HepG2 (cell line): ENCODE data around the gene LGALS4. TPM values are rescaled to one million over a fixed set of nuclear protein-coding genes. Genes with fewer than 3 reads are reported as not detected.

Experiments used
- DNMT3B ChIP-seq: conservative IDR thresholded peaks from 2 replicates; pipeline ENCODE4 v1.6.1; 2016; ENCODE audit warnings: missing biosample characterization, control low read depth
- FOXK2 ChIP-seq: fragments of 450-650 bp; IDR thresholded peaks from 2 replicates; pipeline ENCODE4 v1.6.1; 2016
- NPAS2 ChIP-seq: sonication (generic); formaldehyde crosslinking; IDR thresholded peaks from 2 replicates; pipeline ENCODE4 v1.8.0; 2022; ENCODE audit warnings: mild to moderate bottlenecking, missing genetic modification reagents, borderline replicate concordance
- NR2F2 ChIP-seq: IDR thresholded peaks from 2 replicates; pipeline ENCODE4 v1.6.1; 2012; ENCODE audit warnings: low read depth, inconsistent platforms, borderline replicate concordance
- POLR2AphosphoS5 ChIP-seq: IDR thresholded peaks from 2 replicates; pipeline ENCODE4 v1.6.1; 2012; ENCODE audit warnings: low read depth, low read length
- SKI ChIP-seq: fragments of 450-650 bp; IDR thresholded peaks from one replicate; pipeline ENCODE4 v1.6.1; 2018; ENCODE audit warnings: mild to moderate bottlenecking; ENCODE audit not compliant: partially characterized antibody
- ZMYM4 ChIP-seq: sonication (generic); formaldehyde crosslinking; IDR thresholded peaks from 2 replicates; pipeline ENCODE4 v1.8.1; 2023; ENCODE audit warnings: mild to moderate bottlenecking, missing genetic modification reagents
- ZNF17 ChIP-seq: sonication (generic); formaldehyde crosslinking; IDR thresholded peaks from 2 replicates; pipeline ENCODE4 v1.5.0; 2020; ENCODE audit warnings: mild to moderate bottlenecking, missing genetic modification reagents
- ZNF225 ChIP-seq: sonication (generic); formaldehyde crosslinking; IDR thresholded peaks from 2 replicates; pipeline ENCODE4 v1.4.0; 2020; ENCODE audit warnings: mild to moderate bottlenecking, missing genetic modification reagents
- ZNF263 ChIP-seq: sonication (generic); formaldehyde crosslinking; IDR thresholded peaks from 2 replicates; pipeline ENCODE4 v1.4.0; 2020; ENCODE audit warnings: missing genetic modification reagents
- ZNF432 ChIP-seq: sonication (generic); formaldehyde crosslinking; IDR thresholded peaks from 2 replicates; pipeline ENCODE4 v1.5.0; 2020; ENCODE audit warnings: missing genetic modification reagents, mild to moderate bottlenecking, borderline replicate concordance
- ZNF605 ChIP-seq: sonication (generic); formaldehyde crosslinking; IDR thresholded peaks from 2 replicates; pipeline ENCODE4 v1.8.0; 2022; ENCODE audit warnings: mild to moderate bottlenecking, missing genetic modification reagents
- polyA plus RNA-seq, 8 experiments: library from polyadenylated mRNA; depleted of rRNA in 3 of 8; stranded (reverse) in 7 of 8; unstranded in 1 of 8; fragments of >200 nt; fragmentation: Illumina TruSeq in 4 of 8; extraction: Trizol in 4 of 8; gene quantifications; 2 replicates each; pipeline versions ENCODE4 v1.2.1 to v1.2.3, GENCODE V29; 2011 to 2016; ENCODE audit warnings: low read depth in 4 of 8, missing spikeins in 1 of 8, mixed read lengths in 1 of 8; ENCODE audit not compliant: insufficient read depth in 1 of 8
- total RNA-seq, 5 experiments: library from RNA; depleted of rRNA; stranded (reverse); fragments of >200 nt; fragmentation: Illumina TruSeq; extraction: Trizol; gene quantifications; 2 replicates each; pipeline ENCODE4 v1.2.3, GENCODE V29; 2016; ENCODE audit warnings: low read depth in 1 of 5
- TF ChIP-seq, protein P1 (sequence below): sonication (generic); formaldehyde crosslinking; IDR thresholded peaks from 2 replicates; pipeline ENCODE4 v1.4.0; 2020; ENCODE audit warnings: missing genetic modification reagents, borderline replicate concordance
- TF ChIP-seq, protein P2 (sequence below): IDR thresholded peaks from 2 replicates; pipeline ENCODE4 v1.6.1; 2016
- TF ChIP-seq, protein P3 (sequence below): sonication (generic); formaldehyde crosslinking; IDR thresholded peaks from 2 replicates; pipeline ENCODE4 v1.5.0; 2020; ENCODE audit warnings: missing genetic modification reagents, mild to moderate bottlenecking, borderline replicate concordance
- TF ChIP-seq, protein P4 (sequence below): sonication (generic); formaldehyde crosslinking; conservative IDR thresholded peaks from 2 replicates; pipeline ENCODE4 v1.8.0; 2022; ENCODE audit warnings: low read depth, missing genetic modification reagents
- TF ChIP-seq, protein P5 (sequence below): sonication (generic); formaldehyde crosslinking; IDR thresholded peaks from 2 replicates; pipeline ENCODE4; 2020; ENCODE audit warnings: missing genetic modification reagents, mild to moderate bottlenecking, borderline replicate concordance

Gene LGALS4
- total and polyA plus RNA-seq, 2 of the 13 experiments (the other 11 are each of a cell fraction or from before 2014, with no cell fraction given), result 0.24 to 0.71 TPM

DNA sequence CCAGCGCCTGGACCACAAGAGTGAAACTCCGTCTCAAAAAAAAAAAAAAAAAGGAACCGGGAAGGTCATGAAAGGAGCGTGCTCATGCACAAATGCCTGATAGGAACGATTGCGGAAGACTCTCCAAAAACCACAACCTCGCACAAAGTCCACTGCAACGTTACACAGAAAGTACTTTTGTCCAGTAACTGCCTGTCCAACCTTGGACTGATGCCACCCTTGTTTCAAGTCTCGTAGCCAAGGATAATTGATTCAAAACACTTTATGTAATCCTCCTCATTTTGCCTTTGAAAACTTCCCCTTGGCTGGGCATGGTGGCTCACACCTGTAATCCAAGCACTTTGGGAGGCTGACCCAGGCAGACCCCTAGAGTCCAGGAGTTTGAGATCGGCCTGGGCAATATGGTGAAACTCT, 53.1 kb downstream of the LGALS4 start (continued):
- TF ChIP-seq, protein P1, sequence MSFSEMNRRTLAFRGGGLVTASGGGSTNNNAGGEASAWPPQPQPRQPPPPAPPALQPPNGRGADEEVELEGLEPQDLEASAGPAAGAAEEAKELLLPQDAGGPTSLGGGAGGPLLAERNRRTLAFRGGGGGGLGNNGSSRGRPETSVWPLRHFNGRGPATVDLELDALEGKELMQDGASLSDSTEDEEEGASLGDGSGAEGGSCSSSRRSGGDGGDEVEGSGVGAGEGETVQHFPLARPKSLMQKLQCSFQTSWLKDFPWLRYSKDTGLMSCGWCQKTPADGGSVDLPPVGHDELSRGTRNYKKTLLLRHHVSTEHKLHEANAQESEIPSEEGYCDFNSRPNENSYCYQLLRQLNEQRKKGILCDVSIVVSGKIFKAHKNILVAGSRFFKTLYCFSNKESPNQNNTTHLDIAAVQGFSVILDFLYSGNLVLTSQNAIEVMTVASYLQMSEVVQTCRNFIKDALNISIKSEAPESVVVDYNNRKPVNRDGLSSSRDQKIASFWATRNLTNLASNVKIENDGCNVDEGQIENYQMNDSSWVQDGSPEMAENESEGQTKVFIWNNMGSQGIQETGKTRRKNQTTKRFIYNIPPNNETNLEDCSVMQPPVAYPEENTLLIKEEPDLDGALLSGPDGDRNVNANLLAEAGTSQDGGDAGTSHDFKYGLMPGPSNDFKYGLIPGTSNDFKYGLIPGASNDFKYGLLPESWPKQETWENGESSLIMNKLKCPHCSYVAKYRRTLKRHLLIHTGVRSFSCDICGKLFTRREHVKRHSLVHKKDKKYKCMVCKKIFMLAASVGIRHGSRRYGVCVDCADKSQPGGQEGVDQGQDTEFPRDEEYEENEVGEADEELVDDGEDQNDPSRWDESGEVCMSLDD, result no peak
- TF ChIP-seq, protein P2, sequence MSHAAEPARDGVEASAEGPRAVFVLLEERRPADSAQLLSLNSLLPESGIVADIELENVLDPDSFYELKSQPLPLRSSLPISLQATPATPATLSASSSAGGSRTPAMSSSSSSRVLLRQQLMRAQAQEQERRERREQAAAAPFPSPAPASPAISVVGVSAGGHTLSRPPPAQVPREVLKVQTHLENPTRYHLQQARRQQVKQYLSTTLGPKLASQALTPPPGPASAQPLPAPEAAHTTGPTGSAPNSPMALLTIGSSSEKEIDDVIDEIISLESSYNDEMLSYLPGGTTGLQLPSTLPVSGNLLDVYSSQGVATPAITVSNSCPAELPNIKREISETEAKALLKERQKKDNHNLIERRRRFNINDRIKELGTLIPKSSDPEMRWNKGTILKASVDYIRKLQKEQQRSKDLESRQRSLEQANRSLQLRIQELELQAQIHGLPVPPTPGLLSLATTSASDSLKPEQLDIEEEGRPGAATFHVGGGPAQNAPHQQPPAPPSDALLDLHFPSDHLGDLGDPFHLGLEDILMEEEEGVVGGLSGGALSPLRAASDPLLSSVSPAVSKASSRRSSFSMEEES (CRISPR knock-in tag), result peak; percentile 38; the same call in 1 of the 2 replicates
- TF ChIP-seq ZNF432 (CRISPR knock-in tag) (no peak), ZMYM4 (CRISPR knock-in tag) (peak; percentile 57; the same call in 1 of the 2 replicates), NPAS2 (CRISPR knock-in tag) (no peak), NR2F2 (peak; percentile 54; the same call in 1 of the 2 replicates), FOXK2 (peak; percentile 51; the same call in 1 of the 2 replicates), DNMT3B (no peak), POLR2AphosphoS5 (peak; percentile 47; the same call in 1 of the 2 replicates), ZNF263 (no peak), ZNF605 (CRISPR knock-in tag) (peak; percentile 69; the same call in 1 of the 2 replicates), ZNF17 (CRISPR knock-in tag) (no peak), ZNF225 (CRISPR knock-in tag) (no peak), SKI (peak; percentile 71)
- TF ChIP-seq, protein P3, sequence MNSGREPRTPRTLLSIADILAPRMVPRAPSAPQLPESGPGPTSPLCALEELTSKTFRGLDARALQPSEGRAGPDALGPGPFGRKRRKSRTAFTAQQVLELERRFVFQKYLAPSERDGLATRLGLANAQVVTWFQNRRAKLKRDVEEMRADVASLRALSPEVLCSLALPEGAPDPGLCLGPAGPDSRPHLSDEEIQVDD (CRISPR knock-in tag), result no peak
- TF ChIP-seq, protein P4, sequence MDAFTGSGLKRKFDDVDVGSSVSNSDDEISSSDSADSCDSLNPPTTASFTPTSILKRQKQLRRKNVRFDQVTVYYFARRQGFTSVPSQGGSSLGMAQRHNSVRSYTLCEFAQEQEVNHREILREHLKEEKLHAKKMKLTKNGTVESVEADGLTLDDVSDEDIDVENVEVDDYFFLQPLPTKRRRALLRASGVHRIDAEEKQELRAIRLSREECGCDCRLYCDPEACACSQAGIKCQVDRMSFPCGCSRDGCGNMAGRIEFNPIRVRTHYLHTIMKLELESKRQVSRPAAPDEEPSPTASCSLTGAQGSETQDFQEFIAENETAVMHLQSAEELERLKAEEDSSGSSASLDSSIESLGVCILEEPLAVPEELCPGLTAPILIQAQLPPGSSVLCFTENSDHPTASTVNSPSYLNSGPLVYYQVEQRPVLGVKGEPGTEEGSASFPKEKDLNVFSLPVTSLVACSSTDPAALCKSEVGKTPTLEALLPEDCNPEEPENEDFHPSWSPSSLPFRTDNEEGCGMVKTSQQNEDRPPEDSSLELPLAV (CRISPR knock-in tag), result no peak
- TF ChIP-seq, protein P5, sequence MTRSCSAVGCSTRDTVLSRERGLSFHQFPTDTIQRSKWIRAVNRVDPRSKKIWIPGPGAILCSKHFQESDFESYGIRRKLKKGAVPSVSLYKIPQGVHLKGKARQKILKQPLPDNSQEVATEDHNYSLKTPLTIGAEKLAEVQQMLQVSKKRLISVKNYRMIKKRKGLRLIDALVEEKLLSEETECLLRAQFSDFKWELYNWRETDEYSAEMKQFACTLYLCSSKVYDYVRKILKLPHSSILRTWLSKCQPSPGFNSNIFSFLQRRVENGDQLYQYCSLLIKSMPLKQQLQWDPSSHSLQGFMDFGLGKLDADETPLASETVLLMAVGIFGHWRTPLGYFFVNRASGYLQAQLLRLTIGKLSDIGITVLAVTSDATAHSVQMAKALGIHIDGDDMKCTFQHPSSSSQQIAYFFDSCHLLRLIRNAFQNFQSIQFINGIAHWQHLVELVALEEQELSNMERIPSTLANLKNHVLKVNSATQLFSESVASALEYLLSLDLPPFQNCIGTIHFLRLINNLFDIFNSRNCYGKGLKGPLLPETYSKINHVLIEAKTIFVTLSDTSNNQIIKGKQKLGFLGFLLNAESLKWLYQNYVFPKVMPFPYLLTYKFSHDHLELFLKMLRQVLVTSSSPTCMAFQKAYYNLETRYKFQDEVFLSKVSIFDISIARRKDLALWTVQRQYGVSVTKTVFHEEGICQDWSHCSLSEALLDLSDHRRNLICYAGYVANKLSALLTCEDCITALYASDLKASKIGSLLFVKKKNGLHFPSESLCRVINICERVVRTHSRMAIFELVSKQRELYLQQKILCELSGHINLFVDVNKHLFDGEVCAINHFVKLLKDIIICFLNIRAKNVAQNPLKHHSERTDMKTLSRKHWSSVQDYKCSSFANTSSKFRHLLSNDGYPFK (CRISPR knock-in tag), result no peak
